C4-2B (cell line): ENCODE measurements around the gene ZNF506.
"Not testable (repeated sequence)": the region's sequence is repeated elsewhere in the genome, so short reads cannot be mapped to it uniquely, and the experiment has no call there.

Source experiments
- H3K27ac ChIP-seq: fragments of 450-650 bp; 2 replicates; pipeline ENCODE4 v1.5.1; 2017
- CTCF ChIP-seq: fragments of 450-650 bp; conservative IDR thresholded peaks from 2 replicates; pipeline ENCODE4 v1.5.1; 2017; ENCODE audit warnings: mild to moderate bottlenecking
- ZFX ChIP-seq: fragments of 450-650 bp; IDR thresholded peaks from 2 replicates; pipeline ENCODE4 v1.6.1; 2017

The ZNF506 gene

GRCh38 chr19:19821366-19821951 is at the start of gene ZNF506:
ZNF506 (minus strand) TSS chr19:19821750; CDS start chr19:19821603, 147 bp downstream.
- H3K27ac ChIP-seq = 0 out of 2 replicates have a peak within 1 kb of the TSS, but pooled peaks have one; percentile 3
- no peak for TF ChIP-seq CTCF
- no peak for TF ChIP-seq ZFX

- H3K27ac ChIP-seq = not testable (repeated sequence)
Measured at GRCh38 chr19:19870086-19870485, 48.5 kb upstream of the ZNF506 start.

DNA sequence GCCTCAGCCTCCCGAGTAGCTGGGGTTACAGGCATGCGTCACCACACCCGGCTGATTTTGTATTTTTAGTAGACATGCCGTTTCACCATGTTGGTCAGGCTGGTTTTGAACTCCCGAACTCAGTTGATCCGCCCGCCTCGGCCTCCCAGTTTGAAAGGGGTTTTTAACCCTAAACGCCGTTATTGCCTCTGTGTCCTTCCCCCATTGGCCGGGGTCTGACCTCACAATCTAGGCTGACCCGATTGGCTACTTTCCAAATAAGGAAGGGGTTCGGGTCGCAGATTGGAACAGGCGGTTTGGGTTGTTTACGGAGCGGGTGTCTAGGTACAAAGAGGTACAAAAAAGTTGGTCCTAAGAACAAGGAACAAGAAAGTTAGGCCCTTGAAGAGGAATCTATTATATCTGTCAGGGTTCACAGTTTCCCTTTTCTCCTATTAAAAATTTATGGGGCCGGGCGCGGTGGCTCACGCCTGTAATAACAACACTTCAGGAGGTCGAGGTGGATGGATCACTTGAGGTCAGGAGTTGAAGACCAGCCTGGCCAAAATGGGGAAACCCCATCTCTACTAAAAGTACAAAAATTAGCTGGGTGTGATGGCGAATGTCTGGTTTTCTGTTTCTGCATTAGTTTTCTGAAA is 45.2 kb upstream of the ZNF506 start:
- no peak for TF ChIP-seq ZFX
- TF ChIP-seq CTCF = no peak
- peak overlapping the region; percentile 55; the same call in 1 of the 2 replicates for H3K27ac ChIP-seq

GRCh38 chr19:19865750-19866610 is 44.4 kb upstream of the ZNF506 start, which contains the start of gene ZNF253:
ZNF253 (plus strand) TSS chr19:19865882; CDS start chr19:19865997, 115 bp downstream.
- peak within 1 kb of the TSS; percentile 55 for H3K27ac ChIP-seq
- TF ChIP-seq ZFX (no peak), CTCF (no peak)

DNA sequence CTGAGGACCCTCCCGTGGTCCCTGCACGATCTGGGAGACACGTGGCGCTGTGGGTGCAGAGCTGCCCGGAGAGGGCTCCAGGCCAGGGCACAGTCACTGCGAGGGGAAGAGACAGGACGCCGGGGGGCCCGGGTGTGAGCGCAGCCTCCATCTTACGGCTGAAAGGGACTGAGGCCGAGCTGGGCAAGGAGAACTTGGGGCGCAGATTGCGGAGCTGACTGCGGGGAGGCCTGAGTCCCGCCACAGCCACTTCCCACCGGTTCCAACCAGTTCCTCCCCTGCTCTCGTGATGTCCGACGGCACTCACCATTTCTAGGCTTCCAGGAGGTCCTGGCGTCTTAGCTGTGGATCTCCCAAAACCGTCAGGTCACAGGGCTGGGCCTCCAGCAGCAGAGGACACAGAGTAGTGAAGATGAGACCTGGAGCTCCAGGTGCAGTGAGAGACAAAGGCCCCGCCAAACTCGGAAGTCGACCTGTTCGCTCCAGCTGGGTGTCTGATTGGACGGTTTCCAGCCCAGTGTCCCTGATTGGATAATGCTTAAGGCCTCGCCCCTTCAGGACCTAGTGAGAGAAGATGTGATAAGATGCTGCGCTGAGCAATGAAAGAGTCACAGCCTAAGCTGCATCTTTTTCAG is 39.3 kb upstream of the ZNF506 start:
- TF ChIP-seq ZFX = no peak
- no peak for TF ChIP-seq CTCF
- no peak overlapping the region for H3K27ac ChIP-seq

GRCh38 chr19:19858751-19859150 is 37.2 kb upstream of the ZNF506 start:
- no peak overlapping the region for H3K27ac ChIP-seq
- TF ChIP-seq CTCF (no peak), ZFX (no peak)

- H3K27ac ChIP-seq = not testable (repeated sequence)
Measured at GRCh38 chr19:19851740-19852139, 30.2 kb upstream of the ZNF506 start.

DNA sequence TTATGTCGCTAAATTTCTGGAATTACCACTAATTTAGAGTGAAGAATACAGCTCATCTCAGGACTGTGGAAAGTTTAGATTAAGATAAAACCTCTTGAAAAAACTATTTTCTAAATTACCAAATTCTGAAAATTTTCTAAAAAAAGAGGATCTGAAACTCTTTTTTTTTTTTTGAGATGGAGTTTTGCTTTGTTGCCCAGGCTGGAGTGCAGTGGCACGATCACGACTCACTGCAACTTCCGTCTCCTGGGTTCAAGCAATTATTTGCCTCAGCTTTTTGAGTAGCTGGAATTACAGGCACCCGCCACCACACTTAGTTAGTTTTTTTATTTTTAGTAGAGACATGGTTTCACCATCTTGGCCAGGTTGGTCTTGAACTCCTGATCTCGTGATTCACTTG is 27.5 kb upstream of the ZNF506 start:
- TF ChIP-seq ZFX (no peak), CTCF (no peak)
- no peak overlapping the region for H3K27ac ChIP-seq
